K562 (cell line): ENCODE results near the gene TBCC. TPM values are rescaled to one million over a fixed set of nuclear protein-coding genes. Genes with fewer than 3 reads are reported as not detected.

Source experiments
- ARID1B ChIP-seq: fragments of 450-650 bp; IDR thresholded peaks from 2 replicates; pipeline ENCODE4 v1.6.1; 2016; ENCODE audit warnings: antibody characterized with exemption, mild to moderate bottlenecking, inconsistent platforms
- CREB5 ChIP-seq: fragments of 250-450 bp; sonication (Bioruptor Pico); IDR thresholded peaks from 2 replicates; pipeline ENCODE4 v1.5.0; 2020; ENCODE audit warnings: mild to moderate bottlenecking
- HMGXB4 ChIP-seq: sonication (generic); formaldehyde crosslinking; IDR thresholded peaks from 2 replicates; pipeline ENCODE4 v1.8.1; 2023; ENCODE audit warnings: mild to moderate bottlenecking, missing genetic modification reagents
- MYNN ChIP-seq, 2 experiments: sonication (generic); formaldehyde crosslinking in 1 of 2; IDR thresholded peaks; 2 replicates each; pipeline versions ENCODE4 v1.5.0 to v1.6.1; 2016 to 2020; ENCODE audit warnings: antibody characterized with exemption in 1 of 2, missing genetic modification reagents in 1 of 2
- ZNF586 ChIP-seq: fragments of 450-650 bp; formaldehyde crosslinking; conservative IDR thresholded peaks from 2 replicates; pipeline ENCODE4 v1.4.0; 2020; ENCODE audit warnings: mild to moderate bottlenecking, moderate library complexity
- polyA plus RNA-seq, 8 experiments: library from polyadenylated mRNA; depleted of rRNA in 4 of 8; stranded (reverse) in 5 of 8; unstranded in 3 of 8; fragments of >200 nt; fragmentation: Nextera tagmentation in 2 of 8; fragmentation: Illumina TruSeq in 1 of 8; extraction: Ambion mirVana in 2 of 8; extraction: Trizol in 1 of 8; gene quantifications; 2 replicates each; pipeline versions ENCODE4 v1.2.1 to v1.2.3, GENCODE V29; 2011 to 2014; ENCODE audit warnings: inconsistent platforms in 1 of 8, missing spikeins in 1 of 8
- total RNA-seq, 7 experiments: library from RNA; depleted of rRNA in 6 of 7; stranded (reverse); fragments of >200 nt in 6 of 7; fragmentation: Illumina TruSeq in 2 of 7; extraction: Trizol in 2 of 7; gene quantifications; 2 replicates each; pipeline versions ENCODE4 v1.2.1 to v1.2.3, GENCODE V29; 2011 to 2021; ENCODE audit warnings: low replicate concordance in 1 of 7

The TBCC gene
- total and polyA plus RNA-seq, 9 of the 15 experiments (the other 6 are each of a cell fraction or from before 2014, with no cell fraction given), result 2.8 to 34.1 (median 23.3) TPM

GRCh38 chr6:42782689-42783176, 36.8 kb upstream of the TBCC start (continued):
- TF ChIP-seq MYNN (IDR thresholded peaks at IDR 0.05) (peak; percentile 21; the same call in 1 of the 2 replicates), MYNN (CRISPR knock-in tag; IDR thresholded peaks at IDR 0.05) (no peak), CREB5 (CRISPR knock-in tag) (peak; percentile 78; the same call in 1 of the 2 replicates), ARID1B (peak; percentile 30; the same call in 1 of the 2 replicates), ZNF586 (CRISPR knock-in tag) (no peak), HMGXB4 (0 out of 2 replicates have a peak, but pooled peaks have one; percentile 25)
